Endothelial cell of umbilical vein (primary cell): ENCODE data around the gene SIVA1. TPM values are rescaled to one million over a fixed set of nuclear protein-coding genes. Genes with fewer than 3 reads are reported as not detected.

Experiments
- BruUV-seq: library from RNA; stranded (reverse); fragments of 400-500 nt; replicated peaks from 2 replicates; lab custom pipeline; 2021; lab: Mats Ljungman, UMichigan
- CTCF ChIA-PET: fragments of 300-600, 350-600 bp; sonication (Branson Sonifier 250); formaldehyde crosslinking; loops from one replicate; lab custom pipeline; 2021; ENCODE audit warnings: antibody characterized with exemption, inconsistent platforms; lab: Charles Lee
- POLR2A ChIA-PET: fragments of 300-600, 350-600 bp; sonication (Branson Sonifier 250); formaldehyde crosslinking; loops from one replicate; lab custom pipeline; 2021; ENCODE audit warnings: antibody characterized with exemption, inconsistent platforms; lab: Charles Lee
- DNase-seq: peaks from one replicate; pipeline ENCODE4 v3.0.0-alpha.2; 2011; ENCODE audit warnings: low read depth, low spot score
- FAIRE-seq: peaks from 2 replicates; lab custom pipeline; 2011; peaks lifted over from hg19 to GRCh38; lab: Jason Lieb, UNC
- H2AFZ ChIP-seq: 2 replicates; pipeline ENCODE4 v1.6.0; 2012; ENCODE audit warnings: low read depth, low read length, control low read depth, inconsistent platforms
- H3K27ac ChIP-seq: 2 replicates; pipeline ENCODE4 v1.5.1; 2011; ENCODE audit warnings: low read depth, mild to moderate bottlenecking, control low read depth, low read length, moderate library complexity; ENCODE audit not compliant: insufficient read depth
- H3K27me3 ChIP-seq, 2 experiments: 2 replicates each; pipeline versions ENCODE4 v1.6.0 to v1.6.1; 2011; ENCODE audit warnings: low read length in 2 of 2, mixed read lengths in 1 of 2; ENCODE audit not compliant: control insufficient read depth in 2 of 2, insufficient read depth in 2 of 2
- H3K36me3 ChIP-seq, 2 experiments: 2 replicates in 1 of 2; 3 replicates in 1 of 2; pipeline ENCODE4 v1.5.1; 2011; ENCODE audit warnings: low read length in 2 of 2, mild to moderate bottlenecking in 1 of 2, moderate library complexity in 1 of 2; ENCODE audit not compliant: control insufficient read depth in 2 of 2, insufficient read depth in 2 of 2; ENCODE audit errors: extremely low read depth in 1 of 2
- H3K4me1 ChIP-seq: 3 replicates; pipeline ENCODE4 v1.5.1; 2011; ENCODE audit warnings: mild to moderate bottlenecking, low read length; ENCODE audit not compliant: control insufficient read depth, insufficient read depth; ENCODE audit errors: extremely low read depth
- H3K4me2 ChIP-seq: 2 replicates; pipeline ENCODE4 v1.6.1; 2011; ENCODE audit warnings: low read length, control low read depth, mixed read lengths; ENCODE audit not compliant: insufficient read depth
- H3K4me3 ChIP-seq, 3 experiments: fragments of 200-600 bp in 1 of 3; sonication (generic), shearing (Covaris generic) in 1 of 3; replicated peaks in 1 of 3; 2 replicates each; pipeline ENCODE4 v1.5.1; 2011 to 2016; ENCODE audit warnings: control low read depth in 3 of 3, low read length in 3 of 3, mild to moderate bottlenecking in 2 of 3, inconsistent platforms in 1 of 3, low read depth in 1 of 3, moderate library complexity in 1 of 3; ENCODE audit not compliant: insufficient read depth in 1 of 3
- H3K79me2 ChIP-seq: 2 replicates; pipeline ENCODE4 v1.6.0; 2012; ENCODE audit warnings: low read length, inconsistent platforms; ENCODE audit not compliant: control insufficient read depth, insufficient read depth
- H3K9ac ChIP-seq: replicated peaks from 2 replicates; pipeline ENCODE3; 2011; ENCODE audit warnings: low read length, control low read depth; ENCODE audit not compliant: insufficient read depth; ENCODE audit errors: extremely low read depth
- H3K9me1 ChIP-seq: replicated peaks from 3 replicates; pipeline ENCODE4 v1.6.0; 2011; ENCODE audit warnings: mild to moderate bottlenecking, low read length; ENCODE audit not compliant: control insufficient read depth, insufficient read depth; ENCODE audit errors: extremely low read depth
- H3K9me3 ChIP-seq: replicated peaks from 2 replicates; pipeline ENCODE4 v1.5.1; 2012; ENCODE audit warnings: low read length, inconsistent platforms; ENCODE audit not compliant: control insufficient read depth, insufficient read depth
- H4K20me1 ChIP-seq: replicated peaks from 2 replicates; pipeline ENCODE3; 2011; ENCODE audit warnings: mild to moderate bottlenecking, low read length; ENCODE audit not compliant: control insufficient read depth, insufficient read depth; ENCODE audit errors: extremely low read depth
- CTCF ChIP-seq, 2 donors: IDR thresholded peaks; 1 replicate in 1 of 2; 2 replicates in 1 of 2; pipeline ENCODE4 v1.5.1; 2011; ENCODE audit warnings: low read length in 2 of 2, mild to moderate bottlenecking in 2 of 2, moderate library complexity in 2 of 2, control low read depth in 1 of 2, inconsistent platforms in 1 of 2, low read depth in 1 of 2; ENCODE audit not compliant: insufficient read depth in 1 of 2; ENCODE audit errors: extremely low read depth in 1 of 2
- EZH2 ChIP-seq: IDR thresholded peaks from 2 replicates; pipeline ENCODE4 v1.6.1; 2012; ENCODE audit warnings: borderline replicate concordance, low read depth, mild to moderate bottlenecking, moderate library complexity, low read length, inconsistent platforms; ENCODE audit not compliant: severe bottlenecking
- FOS ChIP-seq: IDR thresholded peaks from 2 replicates; pipeline ENCODE4 v1.6.1; 2011; ENCODE audit warnings: mild to moderate bottlenecking, low read length, moderate library complexity, borderline replicate concordance; ENCODE audit not compliant: insufficient read depth
- JUN ChIP-seq: IDR thresholded peaks from 2 replicates; pipeline ENCODE4 v1.6.1; 2011; ENCODE audit warnings: borderline replicate concordance, low read depth; ENCODE audit not compliant: insufficient read length, insufficient read depth
- MAX ChIP-seq: IDR thresholded peaks from 2 replicates; pipeline ENCODE4 v1.6.1; 2011; ENCODE audit not compliant: insufficient read depth, insufficient read length
- POLR2A ChIP-seq: IDR thresholded peaks from 2 replicates; pipeline ENCODE4 v1.6.1; 2012; ENCODE audit warnings: low read depth, mild to moderate bottlenecking, control low read depth, low read length
- POLR2AphosphoS5 ChIP-seq: IDR thresholded peaks from 2 replicates; pipeline ENCODE4 v1.6.1; 2012; ENCODE audit warnings: low read depth, mild to moderate bottlenecking, control low read depth, low read length, moderate library complexity; ENCODE audit not compliant: insufficient read depth
- dilution Hi-C: fragments of 300-500 bp; cut with MboI; formaldehyde crosslinking; loops from one replicate; pipeline ENCODE4 v1.15.0; 2019; ENCODE audit warnings: low sequenced_read_pairs; ENCODE audit not compliant: extremely low pct_ligation_motif_present
- intact Hi-C: fragments of 100-400 bp; cut with micrococcal nuclease; formaldehyde crosslinking; loops from one replicate; pipeline ENCODE4 v1.10.0; 2022
- polyA plus RNA-seq, 4 experiments: library from polyadenylated mRNA; depleted of rRNA in 3 of 4; stranded (reverse) in 3 of 4; unstranded in 1 of 4; fragments of >200 nt; gene quantifications; 2 replicates each; pipeline versions ENCODE4 v1.2.1 to v1.2.3, GENCODE V29; 2011 to 2012; ENCODE audit warnings: missing spikeins in 1 of 4
- total RNA-seq: library from RNA; stranded (reverse); gene quantifications from 2 replicates; pipeline ENCODE4 v1.2.3, GENCODE V29; 2021

The SIVA1 gene
- total and polyA plus RNA-seq, 2 donors (not counting 3 experiments of a cell fraction or from before 2014, with no cell fraction given), result 101 to 299 TPM

- no peaks in the 10 kb centered on the region for H4K20me1 ChIP-seq
- intact Hi-C loops (no loop called here), dilution Hi-C loops (no loop called here)
- H3K4me1 ChIP-seq, result no peaks in the 10 kb centered on the region
- BruUV-seq, result no TSS peak
- FAIRE-seq (no peak), DNase-seq (no peak)
- H3K4me3 ChIP-seq, result no peak overlapping the region
- H2AFZ ChIP-seq, result no peak overlapping the region
- no peaks in the 10 kb centered on the region for H3K9me1 ChIP-seq
- ChIA-PET POLR2A (no interaction called here), CTCF (no interaction called here)
- H3K36me3 ChIP-seq, result peaks cover 12 to 44% of the 10 kb centered on the region in 2 experiments
- no peak overlapping the region for H3K4me2 ChIP-seq
- H3K79me2 ChIP-seq, result no peaks in the 10 kb centered on the region
- TF ChIP-seq EZH2, result no peak
- TF ChIP-seq JUN, result no peak
- no peak for TF ChIP-seq FOS
- no peak for TF ChIP-seq POLR2A
- TF ChIP-seq MAX, result no peak
- no peak for TF ChIP-seq CTCF (IDR thresholded peaks at IDR 0.05; ENCODE audit: extremely low read depth in 1 of 2, insufficient read depth in 1 of 2, low read depth in 1 of 2, low read length in 2 of 2)
- TF ChIP-seq POLR2AphosphoS5, result no peak
- no peak overlapping the region for H3K27ac ChIP-seq
- no peaks in the 10 kb centered on the region for H3K27me3 ChIP-seq
- H3K9ac ChIP-seq, result no peak overlapping the region
- no peaks in the 10 kb centered on the region for H3K9me3 ChIP-seq
Observed at GRCh38 chr14:104717137-104717536, 35.8 kb upstream of the SIVA1 start.
